HG03354 (cell line): ENCODE data around the gene NEDD4L.
"Not testable (repeated sequence)": the region's sequence is repeated elsewhere in the genome, so short reads cannot be mapped to it uniquely, and the experiment has no call there.

Experiments used
- ATAC-seq: cut with Tn5 transposase; IDR thresholded peaks from one replicate; pipeline ENCODE4 v1.9.1; 2021; ENCODE audit warnings: mild to moderate bottlenecking; ENCODE audit not compliant: unreplicated experiment, poor library complexity, severe bottlenecking

NEDD4L gene

DNA sequence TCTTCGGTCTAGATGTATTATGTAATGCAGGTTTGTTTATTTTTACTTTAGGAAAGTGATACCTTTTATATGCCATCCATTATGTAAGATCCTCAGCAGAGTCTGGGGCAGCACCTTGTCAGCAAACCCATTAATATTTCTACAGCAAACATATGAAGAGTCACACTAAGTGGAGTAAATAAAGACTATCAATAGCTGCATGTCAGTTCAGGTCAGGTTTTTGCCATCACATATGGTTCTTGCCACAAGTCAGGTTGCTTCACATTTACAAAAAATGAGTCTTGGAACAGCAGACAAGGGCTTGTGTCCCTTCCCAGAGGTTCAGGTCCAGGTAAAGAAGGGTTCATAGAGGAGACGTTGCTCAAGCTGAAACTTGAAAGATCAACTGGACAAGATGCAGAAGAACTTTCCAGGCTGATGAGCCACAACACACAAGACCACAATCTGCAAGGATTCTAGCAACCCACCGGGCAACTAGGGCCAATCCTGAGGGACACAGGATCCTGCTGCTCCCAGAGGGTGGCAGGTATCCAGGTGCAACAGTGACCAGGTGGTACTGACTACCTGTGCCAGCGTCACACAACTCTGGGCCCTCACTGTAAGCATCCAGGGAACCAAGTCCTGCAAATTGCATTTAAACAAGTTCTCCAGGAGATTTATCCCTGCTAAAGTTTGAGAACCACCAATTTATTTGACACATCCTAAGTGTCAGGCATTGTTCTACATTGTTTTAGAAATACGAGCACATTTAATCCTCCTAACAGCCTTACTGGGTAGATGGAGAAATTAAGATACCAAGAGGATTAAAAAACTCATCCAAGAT lies 369.0 kb downstream of the NEDD4L start:
- no peak for ATAC-seq

DNA sequence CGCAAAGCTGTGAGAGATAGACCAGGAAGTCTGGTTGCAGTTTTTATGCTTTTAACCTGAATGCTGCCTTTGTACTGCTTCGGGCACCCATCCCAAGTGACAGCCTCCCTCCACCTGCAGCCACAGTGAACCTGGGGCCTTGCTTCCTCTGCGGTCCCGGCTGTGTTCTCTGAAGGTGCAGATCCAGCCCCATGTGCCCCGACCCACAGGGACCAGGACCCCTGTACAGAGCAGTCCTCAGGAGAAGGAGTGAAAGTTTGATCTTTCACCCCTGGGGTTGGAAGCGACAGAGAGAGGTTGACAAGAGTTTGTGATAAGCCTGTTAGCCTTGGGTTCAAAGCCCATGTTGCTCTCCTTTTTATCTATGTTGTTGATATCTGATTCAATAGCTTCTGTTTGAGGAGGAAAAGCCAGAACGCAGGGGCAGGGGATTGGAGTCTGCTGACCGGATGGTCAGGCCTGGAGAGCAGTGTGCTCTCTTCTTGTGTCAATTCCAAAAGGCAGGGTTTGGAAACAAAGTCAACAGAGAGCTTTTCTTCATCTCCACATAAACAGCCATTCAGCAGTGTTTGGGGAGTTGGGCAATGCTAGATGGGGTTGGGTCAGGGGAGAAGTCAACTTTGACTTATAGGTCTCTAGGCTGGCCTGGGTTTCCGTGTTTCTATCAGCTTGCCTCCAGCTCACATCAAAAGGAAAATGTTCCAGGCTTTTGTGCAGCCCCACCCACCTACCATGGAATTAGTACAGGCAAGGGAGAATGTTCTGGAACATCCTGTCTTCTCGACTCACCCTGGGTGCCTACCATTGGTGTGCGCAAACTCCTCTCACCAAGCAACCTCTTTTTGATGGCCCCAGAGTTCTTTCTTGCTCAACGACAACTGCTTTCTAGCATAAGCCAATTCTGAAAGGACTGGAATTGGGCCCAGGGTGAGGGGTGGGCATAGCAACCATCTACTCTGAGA lies 369.9 kb downstream of the NEDD4L start:
- ATAC-seq, result no peak

DNA sequence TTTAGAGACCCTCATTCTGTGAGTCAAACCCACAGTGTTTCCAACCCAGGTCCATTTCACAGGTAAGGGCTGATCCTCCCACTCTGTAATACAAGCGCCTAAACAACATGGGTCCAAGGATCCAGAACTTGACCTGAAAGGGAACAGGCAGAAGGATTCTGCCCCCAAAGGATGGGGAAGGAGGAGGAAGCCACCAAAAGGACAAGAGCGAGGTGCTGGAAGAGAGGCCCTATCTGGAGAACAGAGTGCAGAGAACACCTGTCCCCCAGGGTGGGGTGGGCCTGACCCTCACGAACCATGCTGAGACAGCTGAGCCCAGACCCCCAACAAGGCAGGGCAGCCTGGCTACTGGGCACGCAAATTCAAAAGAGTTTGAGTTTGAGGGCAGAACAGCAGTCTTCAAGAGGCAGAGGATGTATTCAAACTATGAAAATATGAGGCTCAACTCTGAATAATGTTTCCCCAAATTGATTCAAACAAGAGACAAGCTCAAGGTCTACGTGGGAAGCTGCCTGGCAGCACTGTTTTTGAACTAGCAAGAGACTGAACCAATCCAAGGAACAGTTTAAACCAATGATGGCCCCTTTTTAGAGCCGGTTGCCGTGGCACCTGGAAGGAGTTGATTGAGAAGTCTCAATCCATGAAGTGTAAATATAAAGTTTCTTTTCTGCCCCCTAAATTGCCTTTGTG lies 372.1 kb downstream of the NEDD4L start:
- ATAC-seq, result no peak

DNA sequence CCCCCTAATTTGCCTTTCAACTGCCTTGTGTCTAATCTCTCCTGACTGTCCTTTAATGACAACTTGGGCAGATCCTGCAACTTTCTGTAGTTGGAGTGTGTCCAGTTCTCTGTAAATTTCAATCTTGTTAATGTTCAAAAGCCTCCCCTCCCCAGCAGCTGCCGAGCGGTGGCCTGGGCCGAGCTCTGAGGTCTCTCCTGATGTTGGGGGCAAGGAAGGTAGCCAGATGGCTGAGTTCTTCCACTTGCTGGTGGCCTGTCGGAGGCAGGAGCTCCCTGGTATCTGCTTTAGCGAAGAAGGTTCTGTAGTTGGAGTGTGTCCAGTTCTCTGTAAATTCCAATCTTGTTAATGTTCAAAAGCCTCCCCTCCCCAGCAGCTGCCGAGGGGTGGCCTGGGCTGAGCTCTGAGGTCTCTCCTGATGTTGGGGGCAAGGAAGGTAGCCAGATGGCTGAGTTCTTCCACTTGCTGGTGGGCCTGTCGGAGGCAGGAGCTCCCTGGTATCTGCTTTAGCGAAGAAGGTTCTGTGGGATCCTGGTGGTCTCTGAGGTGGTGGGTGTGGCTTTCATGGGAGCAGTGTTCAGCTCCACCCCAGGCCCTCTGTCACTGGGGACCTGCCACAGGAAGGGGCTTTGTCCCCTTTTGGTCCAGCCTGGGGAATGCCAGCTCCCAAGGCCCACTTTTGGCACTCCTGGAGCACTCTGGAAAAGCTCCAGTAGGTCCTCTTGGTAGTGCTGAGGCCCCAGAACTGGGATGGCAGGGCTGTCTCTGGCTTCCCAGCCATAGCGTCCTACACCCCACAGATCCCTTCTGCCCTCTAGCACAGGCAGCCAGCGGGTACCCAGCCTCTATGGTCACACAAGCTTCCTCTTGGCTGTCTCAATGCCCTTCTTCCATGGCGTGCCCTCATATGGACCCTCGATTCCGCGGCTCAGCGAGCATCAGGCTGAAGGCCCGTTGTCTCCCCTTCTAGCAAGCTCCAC lies 373.0 kb downstream of the NEDD4L start:
- ATAC-seq, result no peak

DNA sequence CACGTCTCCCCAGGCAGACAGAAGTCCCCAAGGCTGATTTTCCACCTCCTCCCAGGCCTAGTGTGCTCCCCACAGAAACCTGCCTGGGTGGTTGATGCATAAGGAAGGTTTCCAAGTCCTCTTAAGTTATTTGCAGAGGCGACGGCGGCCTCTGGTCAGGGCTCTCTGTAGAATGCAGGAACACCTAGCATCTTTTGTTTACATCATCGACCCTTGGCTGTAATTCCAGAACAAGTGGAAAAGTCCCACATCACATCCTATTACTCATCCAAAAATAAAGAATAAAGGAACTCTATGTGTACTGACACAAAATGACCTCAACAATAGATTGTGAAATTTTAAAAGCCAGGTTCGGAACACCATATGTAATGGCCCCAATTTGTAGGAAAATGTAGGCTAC lies 373.7 kb downstream of the NEDD4L start:
- ATAC-seq, result no peak

DNA sequence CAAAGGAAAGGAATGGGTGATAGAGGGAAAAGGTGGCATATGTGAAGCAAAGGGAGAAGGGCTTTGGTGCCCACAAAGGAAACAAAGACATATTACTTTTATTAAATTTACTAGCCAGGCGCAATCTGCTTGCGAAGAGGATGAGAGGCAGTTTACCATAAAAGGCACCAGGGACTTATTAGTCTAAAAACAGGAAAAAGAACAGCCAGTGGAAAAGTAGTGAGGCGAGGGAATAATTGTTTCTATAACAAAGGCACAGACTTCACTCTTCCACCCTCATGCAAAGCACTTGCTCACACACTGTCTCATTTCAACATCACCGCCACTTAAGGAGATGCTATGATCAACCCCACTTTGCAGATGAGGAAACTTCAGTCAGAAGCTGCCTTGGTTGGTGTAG lies 374.3 kb downstream of the NEDD4L start:
- ATAC-seq, result no peak

DNA sequence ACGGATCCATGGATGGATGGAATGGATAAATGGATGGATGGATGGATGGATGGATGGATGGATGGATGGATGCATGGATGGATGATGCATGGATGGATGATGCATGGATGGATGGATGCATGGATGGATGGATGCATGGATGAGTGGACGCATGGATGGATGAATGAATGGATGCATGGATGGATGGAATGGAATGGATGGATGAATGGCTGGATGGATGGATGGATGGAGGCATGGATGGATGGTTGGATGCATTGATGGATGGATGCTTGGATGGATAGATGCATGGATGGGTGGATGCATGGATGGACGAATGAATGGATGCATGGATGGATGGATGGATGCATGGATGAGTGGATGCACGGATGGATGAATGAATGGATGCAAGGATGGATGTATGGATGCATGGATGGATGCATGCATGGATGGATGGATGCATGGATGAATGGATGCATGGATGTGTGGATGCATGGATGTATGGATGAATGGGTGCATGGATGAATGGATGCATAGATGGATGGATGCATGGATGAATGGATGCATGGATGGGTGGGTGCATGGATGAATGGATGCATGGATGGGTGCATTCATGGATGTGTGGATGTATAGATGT lies 375.7 kb downstream of the NEDD4L start:
- ATAC-seq, result no peak

DNA sequence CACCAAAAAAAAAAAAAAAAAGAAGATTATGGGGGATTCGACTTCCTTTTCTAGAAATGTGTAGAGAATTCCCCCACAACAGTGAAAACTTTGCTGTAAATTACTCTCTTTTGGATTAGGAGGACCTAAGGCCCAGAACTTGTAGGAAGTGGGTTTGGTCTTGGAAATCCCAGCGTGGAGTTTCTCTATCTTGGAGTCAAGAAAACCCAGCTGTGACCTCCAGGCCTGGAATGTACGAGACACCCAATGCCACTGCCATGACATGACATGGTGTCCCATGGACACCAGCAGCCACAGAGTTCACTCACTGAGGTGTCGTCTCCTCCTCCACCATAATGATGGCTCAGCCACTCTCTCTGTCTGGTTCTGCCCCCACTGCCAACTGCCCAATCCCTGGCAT lies 382.6 kb downstream of the NEDD4L start:
- no peak for ATAC-seq

DNA sequence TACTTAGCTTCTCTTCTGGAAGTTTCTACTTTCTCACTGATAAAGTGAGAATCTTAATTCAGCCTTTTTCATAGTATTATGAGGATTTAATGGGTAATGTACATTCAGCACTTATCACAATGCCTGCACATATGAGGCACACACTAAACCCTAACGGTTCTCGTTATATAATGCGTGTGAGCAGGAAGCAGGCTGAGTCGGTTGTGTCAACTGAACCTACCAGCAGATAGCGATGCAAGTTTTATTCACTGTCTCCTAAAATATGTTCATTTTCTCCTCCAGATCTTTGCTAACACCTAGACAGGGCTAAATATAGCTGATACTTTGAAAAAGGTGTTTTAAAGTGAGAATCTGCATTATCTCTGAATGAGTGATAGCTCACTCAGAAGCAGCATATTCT lies 383.3 kb downstream of the NEDD4L start:
- ATAC-seq, result no peak

DNA sequence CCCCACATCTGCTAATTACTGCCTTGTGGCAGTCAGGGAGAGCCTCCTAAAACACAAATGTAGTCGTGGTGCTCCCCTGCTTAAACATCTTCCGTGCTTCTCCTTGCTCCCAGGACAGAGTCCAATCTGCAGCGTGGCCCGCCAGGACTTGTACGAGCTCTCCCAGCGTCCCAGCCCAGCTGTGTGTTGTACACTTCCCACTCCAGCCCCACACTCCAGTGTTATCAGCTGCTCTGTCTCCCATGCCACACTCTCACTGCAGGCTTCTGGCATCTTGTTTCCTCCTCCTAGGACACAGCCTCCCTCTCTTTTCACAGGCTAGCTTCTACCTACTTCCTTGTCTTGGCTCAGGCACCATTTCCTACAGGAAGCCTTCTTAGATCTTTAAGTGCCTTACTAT lies 385.4 kb downstream of the NEDD4L start:
- ATAC-seq, result no peak

DNA sequence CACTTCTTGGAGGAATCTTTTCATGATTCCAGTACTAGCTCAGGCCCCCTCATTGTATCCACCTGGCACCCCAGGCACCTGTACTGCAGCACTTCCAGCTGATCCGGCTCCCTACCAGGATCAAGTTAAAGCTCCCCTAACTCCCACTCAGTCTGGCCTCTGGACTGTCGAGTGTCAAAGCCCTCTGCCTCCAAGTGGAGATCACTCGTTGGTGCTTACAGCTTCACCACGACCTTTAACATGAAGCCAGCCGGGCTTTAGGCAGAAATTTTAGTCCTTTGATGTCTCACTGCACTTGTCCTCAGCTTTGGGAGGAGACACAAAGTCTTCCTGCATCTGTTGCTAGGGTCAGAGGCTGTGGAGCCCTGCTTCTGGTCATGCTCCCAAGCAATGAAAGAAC lies 387.2 kb downstream of the NEDD4L start:
- no peak for ATAC-seq

DNA sequence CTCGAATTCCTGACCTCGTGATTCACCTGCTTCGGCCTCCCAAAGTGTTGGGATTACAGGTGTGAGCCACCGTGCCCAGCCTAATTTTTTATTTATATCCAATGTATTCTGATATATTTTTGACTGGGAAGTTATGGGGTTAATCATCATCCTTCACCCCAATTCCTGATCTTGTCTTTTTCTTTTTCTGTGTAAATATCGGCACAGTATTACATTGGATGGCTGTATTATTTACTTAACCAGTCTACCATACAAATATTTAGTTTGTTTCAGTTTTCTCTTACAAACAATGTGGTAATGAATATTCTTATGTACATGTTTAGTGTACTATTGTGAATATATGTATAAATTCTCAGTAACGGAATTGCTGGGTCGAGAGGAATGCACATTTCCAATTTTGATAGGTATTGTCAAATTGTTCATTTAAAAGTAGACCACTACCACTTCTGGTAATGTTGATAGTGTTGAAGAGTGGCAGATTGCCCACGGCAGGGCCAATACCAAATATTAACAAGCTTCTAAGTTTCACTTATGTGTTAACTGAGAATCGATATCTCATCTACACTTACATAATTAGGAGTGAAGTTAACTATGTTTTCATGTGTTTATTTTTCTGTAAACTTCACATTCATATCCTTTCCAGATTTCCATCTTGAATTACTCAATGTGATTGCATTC lies 388.2 kb downstream of the NEDD4L start:
- no peak for ATAC-seq

DNA sequence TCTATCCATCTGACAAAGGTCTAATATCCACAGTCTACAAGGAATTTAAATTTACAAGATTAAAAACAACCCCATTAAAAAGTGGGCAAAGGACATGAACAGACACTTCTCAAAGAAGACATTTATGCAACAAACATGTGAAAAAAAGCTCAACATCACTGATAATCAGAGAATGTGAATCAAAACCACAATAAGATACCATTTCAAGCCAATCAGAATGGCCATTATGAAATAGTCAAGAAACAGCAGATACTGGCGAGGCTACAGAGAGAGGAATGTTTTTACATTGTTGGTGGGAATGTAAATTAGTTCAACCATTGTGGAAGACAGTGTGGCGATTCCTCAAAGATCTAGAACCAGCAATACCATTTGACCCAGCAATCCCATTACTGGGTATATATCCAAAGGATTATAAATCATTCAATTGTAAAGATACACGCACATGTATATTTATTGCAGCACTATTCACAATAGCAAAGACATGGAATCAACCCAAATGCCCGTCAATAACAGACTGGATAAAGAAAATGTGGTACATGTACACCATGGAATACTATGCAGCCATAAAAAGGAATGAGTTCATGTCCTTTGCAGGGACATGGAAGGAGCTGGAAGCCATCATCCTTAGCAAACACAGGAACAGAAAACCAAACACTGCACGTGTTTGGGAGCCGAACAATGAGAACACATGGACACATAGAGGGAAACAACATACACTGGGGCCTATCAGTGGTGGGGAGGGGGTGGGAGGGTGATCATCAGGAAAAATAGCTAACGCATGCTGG lies 391.4 kb downstream of the NEDD4L start:
- not testable (repeated sequence) for ATAC-seq

DNA sequence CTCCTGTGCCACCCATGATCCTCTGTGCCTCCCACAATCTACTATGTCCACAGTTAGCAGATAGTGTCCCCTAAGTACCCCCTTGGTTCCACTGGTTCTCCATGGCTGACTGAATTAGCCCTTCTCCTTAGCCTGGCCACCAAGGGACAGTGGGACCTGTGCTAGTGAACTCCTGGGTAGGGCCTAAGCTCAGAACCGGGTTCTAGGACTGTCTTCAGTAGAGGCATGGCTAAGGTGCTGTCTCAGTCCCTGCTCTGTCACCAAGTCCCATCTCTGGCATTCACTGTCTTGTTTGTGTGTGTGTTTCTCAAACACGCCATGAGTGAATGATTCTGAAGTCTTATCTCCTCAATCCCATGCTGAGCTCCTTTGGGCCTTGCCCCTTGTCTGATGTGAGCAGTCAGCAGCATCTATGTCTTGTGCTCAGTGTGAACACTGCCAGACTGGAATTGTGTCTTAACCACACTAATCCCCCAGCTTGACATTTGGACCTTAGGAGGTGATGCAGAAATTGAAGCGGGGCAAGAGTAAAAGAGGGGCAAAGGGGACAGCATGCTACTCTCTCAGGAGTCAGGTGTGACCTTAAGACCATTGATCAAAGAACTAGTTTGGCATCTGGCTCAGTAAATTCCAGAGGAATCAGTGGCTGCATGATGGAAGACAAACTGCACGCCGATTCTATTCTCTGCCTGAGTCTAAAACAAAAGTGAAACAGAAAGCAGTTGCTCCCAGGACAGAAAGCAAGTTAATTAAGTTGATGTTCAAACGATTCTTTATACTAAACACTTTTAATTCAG lies 394.3 kb downstream of the NEDD4L start:
- peak; percentile 64 for ATAC-seq

DNA sequence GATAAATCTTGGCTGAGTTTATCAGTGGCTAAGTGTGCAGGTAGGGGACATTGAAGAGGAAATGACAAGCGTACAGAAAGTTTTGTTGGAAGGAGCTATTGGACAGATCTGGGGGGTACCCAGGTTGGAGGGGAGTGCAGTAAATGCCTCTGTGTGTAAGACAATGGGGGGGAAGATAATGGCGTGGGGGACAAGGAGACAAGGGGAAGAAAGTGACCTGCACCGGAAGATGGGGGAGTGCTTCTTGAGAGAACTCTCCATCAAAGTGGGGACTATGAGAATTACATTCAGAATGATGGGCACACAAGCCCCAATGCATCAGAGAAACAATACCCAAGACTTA lies 394.9 kb downstream of the NEDD4L start:
- ATAC-seq, result peak; percentile 42

DNA sequence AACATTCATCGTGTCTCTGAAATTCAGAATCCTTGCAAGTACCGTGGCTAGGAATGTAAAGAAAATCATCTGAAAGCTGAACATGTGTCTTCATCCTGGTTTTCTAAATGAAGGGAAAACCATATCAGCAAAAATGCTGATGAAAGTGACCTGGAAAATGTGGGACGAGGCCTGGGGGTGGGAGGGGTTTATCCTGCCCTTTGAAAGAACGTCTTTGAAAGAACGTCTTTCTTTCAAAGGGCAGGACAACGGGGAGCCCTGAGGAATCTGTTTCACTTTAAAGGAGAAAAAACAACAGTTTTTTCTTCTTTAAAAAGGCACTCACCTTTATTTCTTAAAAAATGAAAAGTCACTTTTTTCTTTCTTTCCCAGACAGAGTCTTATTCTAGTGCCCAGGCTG lies 399.6 kb downstream of the NEDD4L start:
- no peak for ATAC-seq
